Activated T-cell treated with anti-CD3 and anti-CD28 coated beads for 24 hours (primary cell): Measurements from ENCODE around the gene GATAD2B.

ENCODE experiments used
- DNase-seq: peaks from one replicate; pipeline ENCODE4 v3.0.0-alpha.2; 2020; ENCODE audit warnings: low read depth

Gene GATAD2B

GRCh38 chr1:153833171-153833570, 89.6 kb downstream of the GATAD2B start:
- no peak for DNase-seq

GRCh38 chr1:153832293-153832692, 90.5 kb downstream of the GATAD2B start:
- DNase-seq: no peak

GRCh38 chr1:153831026-153831425, 91.7 kb downstream of the GATAD2B start:
- no peak for DNase-seq

DNA sequence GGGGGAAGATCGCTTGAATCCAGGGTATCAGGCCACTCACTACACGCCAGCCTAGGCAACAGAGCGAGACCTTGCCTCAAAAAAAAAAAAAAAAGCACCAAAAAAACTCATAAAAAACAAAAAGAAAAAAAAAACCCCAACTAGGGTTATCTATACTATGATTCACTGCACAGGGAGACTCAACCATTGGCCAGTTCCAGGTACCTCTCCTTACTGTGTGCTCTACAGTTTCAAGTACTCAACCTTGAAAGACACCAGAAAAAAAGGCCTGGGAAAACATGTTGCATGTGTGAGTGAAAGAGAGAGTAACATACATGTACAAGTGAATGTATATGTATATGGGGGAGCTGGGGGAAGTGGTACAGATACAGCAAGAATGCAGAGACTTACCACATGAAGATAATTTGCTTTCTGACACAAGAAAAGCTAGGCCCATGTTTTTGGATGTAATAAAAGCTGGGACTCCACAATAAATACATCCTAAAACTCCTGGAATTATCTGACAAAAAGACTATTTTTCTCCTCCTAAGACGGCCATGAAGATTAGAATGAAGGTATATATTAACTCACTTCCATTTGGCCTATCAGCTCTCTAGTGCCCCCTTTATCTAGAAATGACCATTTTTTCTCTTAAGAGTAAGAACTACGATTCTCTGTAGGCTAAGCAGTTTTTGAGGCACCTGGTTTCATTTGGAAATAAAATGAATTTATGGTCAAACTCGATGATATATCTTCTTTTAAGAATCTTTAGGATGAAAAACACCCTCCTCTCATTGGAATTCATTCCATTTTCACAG, 95.4 kb downstream of the GATAD2B start:
- no peak for DNase-seq

GRCh38 chr1:153818876-153819275, 103.9 kb downstream of the GATAD2B start:
- no peak for DNase-seq

GRCh38 chr1:153816283-153816889, 106.4 kb downstream of the GATAD2B start:
- DNase-seq: no peak

DNA sequence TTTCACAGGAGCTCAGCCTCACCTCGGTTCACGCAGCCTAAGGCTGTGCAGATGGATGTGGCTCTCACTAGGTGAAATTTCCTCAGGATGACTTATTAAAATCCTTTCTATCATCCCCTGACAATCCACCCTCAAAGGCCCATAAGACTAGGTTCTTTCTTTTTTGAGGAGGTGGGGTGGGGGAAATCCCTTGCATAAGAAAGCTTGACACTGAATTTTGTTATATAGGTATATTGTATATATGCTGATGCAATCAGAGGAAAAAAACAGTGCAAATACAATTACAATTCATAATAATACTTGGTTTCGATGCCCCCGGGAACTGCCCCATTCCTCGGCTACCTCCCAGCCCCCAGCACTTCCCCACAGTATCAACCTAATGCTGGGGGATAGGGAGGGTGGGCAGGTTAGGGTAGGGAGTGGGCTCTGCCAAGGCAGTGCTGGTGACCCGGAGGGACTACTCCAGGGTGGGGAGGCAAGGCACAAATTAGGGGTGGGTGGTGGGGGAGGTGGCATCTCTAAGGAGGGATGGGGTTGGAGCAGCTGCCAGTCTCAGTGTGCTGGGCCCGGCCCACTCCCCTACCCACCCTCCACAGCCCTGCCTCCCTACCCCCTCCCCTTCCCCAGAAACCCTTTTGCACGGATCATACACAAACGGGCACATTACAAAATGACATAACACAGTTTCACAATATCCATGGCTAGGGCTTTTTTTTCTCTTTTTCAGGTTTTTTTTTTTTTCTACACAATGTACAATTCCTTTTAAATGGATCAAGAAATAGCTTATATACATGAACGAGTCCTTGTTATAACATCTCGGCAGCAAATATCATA, 116.7 kb downstream of the GATAD2B start:
- DNase-seq: no peak

- DNase-seq: peak; percentile 58
These were observed 117.6 kb downstream of the GATAD2B start for GRCh38 chr1:153805042-153805745.

GRCh38 chr1:153804112-153804511, 118.7 kb downstream of the GATAD2B start:
- no peak for DNase-seq

DNA sequence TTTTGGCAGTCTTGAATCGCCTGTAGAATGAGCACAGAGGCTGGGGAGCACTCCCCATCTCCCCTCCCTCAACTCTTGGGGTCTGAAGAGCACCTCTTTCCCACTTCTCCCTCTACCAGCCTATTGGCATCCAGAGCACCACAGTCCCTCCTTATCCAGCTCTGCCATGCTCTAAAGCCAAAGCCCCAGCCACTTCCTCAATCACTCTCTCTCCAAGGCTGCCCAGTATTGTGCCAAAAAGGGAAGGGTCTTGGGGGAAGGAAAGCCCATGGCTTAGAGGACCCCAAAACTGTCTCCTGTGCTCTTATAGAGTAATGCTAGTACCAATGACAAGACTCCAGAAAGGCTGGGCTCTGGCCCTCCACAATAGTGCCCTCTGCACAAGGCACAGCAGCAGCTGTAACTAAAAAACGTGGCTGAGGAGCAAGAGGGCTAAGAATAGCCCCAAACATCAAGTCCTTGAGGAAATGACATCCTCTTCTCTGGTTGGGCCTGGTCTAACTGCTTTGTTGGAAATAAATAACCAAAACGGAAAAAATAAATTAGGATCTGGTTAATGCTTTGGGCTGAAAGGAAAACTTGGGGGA, 119.2 kb downstream of the GATAD2B start:
- no peak for DNase-seq

- no peak for DNase-seq
These were observed 120.7 kb downstream of the GATAD2B start for GRCh38 chr1:153801786-153802697.

- no peak for DNase-seq
These were observed 121.6 kb downstream of the GATAD2B start for GRCh38 chr1:153801028-153801625.

GRCh38 chr1:153800516-153800915, 122.3 kb downstream of the GATAD2B start:
- no peak for DNase-seq

GRCh38 chr1:153799566-153800465, 123.0 kb downstream of the GATAD2B start:
- no peak for DNase-seq

GRCh38 chr1:153799016-153799415, 123.8 kb downstream of the GATAD2B start:
- no peak for DNase-seq

- DNase-seq: no peak
These were observed 124.3 kb downstream of the GATAD2B start for GRCh38 chr1:153798468-153798780.

- peak; percentile 75 for DNase-seq
These were observed 125.7 kb downstream of the GATAD2B start for GRCh38 chr1:153796786-153797659.
